Measurements from ENCODE around the gene HHAT.

DNA sequence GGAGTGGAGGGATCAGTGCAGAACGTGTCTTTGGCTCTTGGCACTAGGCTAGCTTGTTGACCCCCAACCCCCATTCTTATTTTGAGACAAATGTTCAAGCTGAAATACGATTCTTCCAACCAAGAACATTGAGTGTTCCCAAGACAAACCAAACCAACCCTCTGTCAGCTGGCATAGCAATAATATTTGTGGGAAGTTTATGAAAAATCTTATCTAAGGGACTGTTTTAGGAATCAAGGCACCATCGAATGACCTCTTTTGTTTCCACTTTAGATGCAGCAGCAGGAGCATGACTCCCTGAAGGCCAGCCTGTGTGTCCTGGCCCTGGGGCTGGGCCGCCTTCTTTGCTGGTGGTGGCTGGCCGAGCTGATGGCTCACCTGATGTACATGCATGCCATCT lies 89.2 kb downstream of the HHAT start:
- TF ChIP-seq, protein P1, sequence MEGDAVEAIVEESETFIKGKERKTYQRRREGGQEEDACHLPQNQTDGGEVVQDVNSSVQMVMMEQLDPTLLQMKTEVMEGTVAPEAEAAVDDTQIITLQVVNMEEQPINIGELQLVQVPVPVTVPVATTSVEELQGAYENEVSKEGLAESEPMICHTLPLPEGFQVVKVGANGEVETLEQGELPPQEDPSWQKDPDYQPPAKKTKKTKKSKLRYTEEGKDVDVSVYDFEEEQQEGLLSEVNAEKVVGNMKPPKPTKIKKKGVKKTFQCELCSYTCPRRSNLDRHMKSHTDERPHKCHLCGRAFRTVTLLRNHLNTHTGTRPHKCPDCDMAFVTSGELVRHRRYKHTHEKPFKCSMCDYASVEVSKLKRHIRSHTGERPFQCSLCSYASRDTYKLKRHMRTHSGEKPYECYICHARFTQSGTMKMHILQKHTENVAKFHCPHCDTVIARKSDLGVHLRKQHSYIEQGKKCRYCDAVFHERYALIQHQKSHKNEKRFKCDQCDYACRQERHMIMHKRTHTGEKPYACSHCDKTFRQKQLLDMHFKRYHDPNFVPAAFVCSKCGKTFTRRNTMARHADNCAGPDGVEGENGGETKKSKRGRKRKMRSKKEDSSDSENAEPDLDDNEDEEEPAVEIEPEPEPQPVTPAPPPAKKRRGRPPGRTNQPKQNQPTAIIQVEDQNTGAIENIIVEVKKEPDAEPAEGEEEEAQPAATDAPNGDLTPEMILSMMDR (IDR thresholded peaks at IDR 0.05): no peak
- TF ChIP-seq POLR2A (IDR thresholded peaks at IDR 0.05): no peak

Measured in transverse colon (tissue), 3 donors.